ENCODE results near the gene LAPTM4A. TPM values are rescaled to one million over a fixed set of nuclear protein-coding genes. Genes with fewer than 3 reads are reported as not detected.
A peak's percentile ranks its signal among the peaks of the same experiment; 100 is the strongest.

LAPTM4A gene
- polyA plus RNA-seq, 2 of the 4 experiments (the other 2 are of a cell fraction): 275 to 509 TPM

- H3K4me1 ChIP-seq: peaks cover 17% of the 10 kb centered on the region
- DNase-seq (ENCODE audit: low read depth in 1 of 2, low spot score in 1 of 2) (no peak), ATAC-seq (no peak), FAIRE-seq (no peak)
- H3K27ac ChIP-seq: no peak overlapping the region
- no peak overlapping the region for H3K4me3 ChIP-seq
- ChIA-PET CTCF (interaction anchor here (0.9 kb wide), 1 partner anchor 24 kb away, joined by 5 read pairs; no protein-coding TSS in a partner anchor), POLR2A (no interaction called here)
- TF ChIP-seq RNF2 (IDR thresholded peaks at IDR 0.05; ENCODE audit: borderline replicate concordance, low read depth) (no peak), PHF8 (IDR thresholded peaks at IDR 0.05; ENCODE audit: borderline replicate concordance, low read depth) (no peak), MAFK (IDR thresholded peaks at IDR 0.05; ENCODE audit: partially characterized antibody) (peak; percentile 99), FOSL2 (IDR thresholded peaks at IDR 0.05) (no peak), FOSL2 (CRISPR knock-in tag; IDR thresholded peaks at IDR 0.05) (peak; percentile 66)
- 14% methylated on average over 1 of the region's 1 CpG for WGBS (ENCODE audit: missing lambda C conversion rate)
- H3K9me3 ChIP-seq: no peaks in the 10 kb centered on the region
- no peak overlapping the region for H3K4me2 ChIP-seq
These were observed 59.5 kb downstream of the LAPTM4A start for GRCh38 chr2:19991895-19992294.

- ChIA-PET CTCF (interaction anchor here (1.1 to 1.5 kb wide), 3 partner anchors 34 to 108 kb away, joined by 3 to 4 read pairs (median 3); no protein-coding TSS in a partner anchor), POLR2A (interaction anchor here (0.7 to 1.5 kb wide), 6 partner anchors 9 to 452 kb away, joined by 3 to 16 read pairs (median 4); partner anchors contain the start of gene LAPTM4A)
- ATAC-seq (no peak; a peak in 1 of 6 replicates), FAIRE-seq (no peak), DNase-seq (ENCODE audit: low read depth in 1 of 2, low spot score in 1 of 2) (no peak)
- Histone ChIP-seq H3K9me3 (no peaks in the 10 kb centered on the region), H3K27ac (peak overlapping the region; percentile 73 to 89), H3K4me1 (peaks cover 17% of the 10 kb centered on the region), H3K4me3 (peak overlapping the region; percentile 68), H3K4me2 (peak overlapping the region; percentile 91)
- TF ChIP-seq CHD2 (IDR thresholded peaks at IDR 0.05; ENCODE audit: low read length, partially characterized antibody): no peak
- no peak for TF ChIP-seq HOXA7 (CRISPR knock-in tag; IDR thresholded peaks at IDR 0.05)
- TF ChIP-seq, protein P1, sequence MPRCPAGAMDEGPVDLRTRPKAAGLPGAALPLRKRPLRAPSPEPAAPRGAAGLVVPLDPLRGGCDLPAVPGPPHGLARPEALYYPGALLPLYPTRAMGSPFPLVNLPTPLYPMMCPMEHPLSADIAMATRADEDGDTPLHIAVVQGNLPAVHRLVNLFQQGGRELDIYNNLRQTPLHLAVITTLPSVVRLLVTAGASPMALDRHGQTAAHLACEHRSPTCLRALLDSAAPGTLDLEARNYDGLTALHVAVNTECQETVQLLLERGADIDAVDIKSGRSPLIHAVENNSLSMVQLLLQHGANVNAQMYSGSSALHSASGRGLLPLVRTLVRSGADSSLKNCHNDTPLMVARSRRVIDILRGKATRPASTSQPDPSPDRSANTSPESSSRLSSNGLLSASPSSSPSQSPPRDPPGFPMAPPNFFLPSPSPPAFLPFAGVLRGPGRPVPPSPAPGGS (IDR thresholded peaks at IDR 0.05): no peak
- TF ChIP-seq CTCF (IDR thresholded peaks at IDR 0.05): no peak
- TF ChIP-seq, protein P2, sequence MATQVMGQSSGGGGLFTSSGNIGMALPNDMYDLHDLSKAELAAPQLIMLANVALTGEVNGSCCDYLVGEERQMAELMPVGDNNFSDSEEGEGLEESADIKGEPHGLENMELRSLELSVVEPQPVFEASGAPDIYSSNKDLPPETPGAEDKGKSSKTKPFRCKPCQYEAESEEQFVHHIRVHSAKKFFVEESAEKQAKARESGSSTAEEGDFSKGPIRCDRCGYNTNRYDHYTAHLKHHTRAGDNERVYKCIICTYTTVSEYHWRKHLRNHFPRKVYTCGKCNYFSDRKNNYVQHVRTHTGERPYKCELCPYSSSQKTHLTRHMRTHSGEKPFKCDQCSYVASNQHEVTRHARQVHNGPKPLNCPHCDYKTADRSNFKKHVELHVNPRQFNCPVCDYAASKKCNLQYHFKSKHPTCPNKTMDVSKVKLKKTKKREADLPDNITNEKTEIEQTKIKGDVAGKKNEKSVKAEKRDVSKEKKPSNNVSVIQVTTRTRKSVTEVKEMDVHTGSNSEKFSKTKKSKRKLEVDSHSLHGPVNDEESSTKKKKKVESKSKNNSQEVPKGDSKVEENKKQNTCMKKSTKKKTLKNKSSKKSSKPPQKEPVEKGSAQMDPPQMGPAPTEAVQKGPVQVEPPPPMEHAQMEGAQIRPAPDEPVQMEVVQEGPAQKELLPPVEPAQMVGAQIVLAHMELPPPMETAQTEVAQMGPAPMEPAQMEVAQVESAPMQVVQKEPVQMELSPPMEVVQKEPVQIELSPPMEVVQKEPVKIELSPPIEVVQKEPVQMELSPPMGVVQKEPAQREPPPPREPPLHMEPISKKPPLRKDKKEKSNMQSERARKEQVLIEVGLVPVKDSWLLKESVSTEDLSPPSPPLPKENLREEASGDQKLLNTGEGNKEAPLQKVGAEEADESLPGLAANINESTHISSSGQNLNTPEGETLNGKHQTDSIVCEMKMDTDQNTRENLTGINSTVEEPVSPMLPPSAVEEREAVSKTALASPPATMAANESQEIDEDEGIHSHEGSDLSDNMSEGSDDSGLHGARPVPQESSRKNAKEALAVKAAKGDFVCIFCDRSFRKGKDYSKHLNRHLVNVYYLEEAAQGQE (IDR thresholded peaks at IDR 0.05): no peak
- peak; percentile 59; the same call in 1 of the 2 replicates for TF ChIP-seq RNF2 (IDR thresholded peaks at IDR 0.05; ENCODE audit: borderline replicate concordance, low read depth)
- TF ChIP-seq NFE2L2 (conservative IDR thresholded peaks at IDR 0.05; ENCODE audit: low read length): no peak
- no peak for TF ChIP-seq TFCP2L1 (CRISPR knock-in tag; IDR thresholded peaks at IDR 0.05)
- no peak for TF ChIP-seq BHLHE40 (IDR thresholded peaks at IDR 0.05; ENCODE audit: low read depth, low read length)
- TF ChIP-seq JUN (IDR thresholded peaks at IDR 0.05): no peak; a peak in 1 of 5 replicates
- TF ChIP-seq EHMT2 (IDR thresholded peaks at IDR 0.05; ENCODE audit: low read depth): no peak
- TF ChIP-seq, protein P3, sequence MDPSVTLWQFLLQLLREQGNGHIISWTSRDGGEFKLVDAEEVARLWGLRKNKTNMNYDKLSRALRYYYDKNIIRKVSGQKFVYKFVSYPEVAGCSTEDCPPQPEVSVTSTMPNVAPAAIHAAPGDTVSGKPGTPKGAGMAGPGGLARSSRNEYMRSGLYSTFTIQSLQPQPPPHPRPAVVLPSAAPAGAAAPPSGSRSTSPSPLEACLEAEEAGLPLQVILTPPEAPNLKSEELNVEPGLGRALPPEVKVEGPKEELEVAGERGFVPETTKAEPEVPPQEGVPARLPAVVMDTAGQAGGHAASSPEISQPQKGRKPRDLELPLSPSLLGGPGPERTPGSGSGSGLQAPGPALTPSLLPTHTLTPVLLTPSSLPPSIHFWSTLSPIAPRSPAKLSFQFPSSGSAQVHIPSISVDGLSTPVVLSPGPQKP (IDR thresholded peaks at IDR 0.05; ENCODE audit: low read depth, low read length): no peak
- TF ChIP-seq HOXB5 (CRISPR knock-in tag; IDR thresholded peaks at IDR 0.05): no peak
- TF ChIP-seq ZC3H11A (IDR thresholded peaks at IDR 0.05): no peak
- no peak for TF ChIP-seq NR3C1 (IDR thresholded peaks at IDR 0.05)
- peak; percentile 41; the same call in 1 of the 2 replicates for TF ChIP-seq PHF8 (IDR thresholded peaks at IDR 0.05; ENCODE audit: borderline replicate concordance, low read depth)
- TF ChIP-seq, protein P4, sequence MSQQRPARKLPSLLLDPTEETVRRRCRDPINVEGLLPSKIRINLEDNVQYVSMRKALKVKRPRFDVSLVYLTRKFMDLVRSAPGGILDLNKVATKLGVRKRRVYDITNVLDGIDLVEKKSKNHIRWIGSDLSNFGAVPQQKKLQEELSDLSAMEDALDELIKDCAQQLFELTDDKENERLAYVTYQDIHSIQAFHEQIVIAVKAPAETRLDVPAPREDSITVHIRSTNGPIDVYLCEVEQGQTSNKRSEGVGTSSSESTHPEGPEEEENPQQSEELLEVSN (IDR thresholded peaks at IDR 0.05; ENCODE audit: borderline replicate concordance, low read depth): no peak; the same call in 1 of the 2 replicates
- WGBS (ENCODE audit: missing lambda C conversion rate): 15% methylated on average over 10 of the region's 10 CpGs
These were observed 61.1 kb downstream of the LAPTM4A start for GRCh38 chr2:19990416-19990728.

Measured in A549 (cell line).